GM12878 (cell line): ENCODE results near the gene KCTD16. TPM values are rescaled to one million over a fixed set of nuclear protein-coding genes. Genes with fewer than 3 reads are reported as not detected.

ENCODE experiments used
- ATAC-seq: fragments of 200-7000 bp; cut with Tn5 transposase; 3 replicates; pipeline ENCODE4 v1.9.1; 2020; ENCODE audit warnings: mild to moderate bottlenecking, moderate library complexity
- BruUV-seq: library from RNA; stranded (reverse); fragments of 400-500 nt; replicated peaks from 2 replicates; lab custom pipeline; 2021; lab: Mats Ljungman, UMichigan
- CTCF ChIA-PET: fragments of 300-600 bp; sonication (Branson Sonifier 250); formaldehyde crosslinking; extraction: SDS; loops from one replicate; lab custom pipeline; 2021; ENCODE audit warnings: inconsistent platforms; lab: Yijun Ruan, JAX
- POLR2A ChIA-PET: fragments of 350-600 bp; formaldehyde crosslinking; extraction: SDS; loops from one replicate; lab custom pipeline; 2021; ENCODE audit warnings: inconsistent platforms; lab: Charles Lee
- RAD21 ChIA-PET: fragments of 300-600 bp; sonication (Branson Sonifier 250); formaldehyde crosslinking; loops from one replicate; lab custom pipeline; 2023; ENCODE audit warnings: antibody characterized with exemption; ENCODE audit not compliant: unreplicated experiment; lab: Charles Lee
- SMC1A ChIA-PET: fragments of 300-600 bp; sonication (Branson Sonifier 250); formaldehyde crosslinking; loops from one replicate; lab custom pipeline; 2023; ENCODE audit not compliant: unreplicated experiment, uncharacterized antibody; lab: Charles Lee
- DNase-seq: peaks from one replicate; pipeline ENCODE4 v3.0.0-alpha.2; 2011; ENCODE audit warnings: low read depth, low spot score
- FAIRE-seq: peaks from 3 replicates; lab custom pipeline; 2011; peaks lifted over from hg19 to GRCh38; lab: Jason Lieb, UNC
- H2AFZ ChIP-seq: 2 replicates; pipeline ENCODE4 v1.6.0; 2011; ENCODE audit warnings: low read depth, low read length, control low read depth; ENCODE audit not compliant: control insufficient read depth
- H3K27ac ChIP-seq: 2 replicates; pipeline ENCODE4 v1.5.1; 2011; ENCODE audit warnings: control low read depth; ENCODE audit not compliant: control insufficient read depth, insufficient read depth
- H3K27me3 ChIP-seq, 2 experiments: replicated peaks in 1 of 2; 2 replicates each; pipeline versions ENCODE4 v1.6.0 to v1.6.1; 2011; ENCODE audit warnings: low read length in 1 of 2; ENCODE audit not compliant: control insufficient read depth in 2 of 2, insufficient read depth in 2 of 2
- H3K36me3 ChIP-seq, 2 experiments: 2 replicates each; pipeline ENCODE4 v1.5.1; 2011; ENCODE audit warnings: low read length in 1 of 2; ENCODE audit not compliant: control insufficient read depth in 2 of 2, insufficient read depth in 2 of 2
- H3K4me1 ChIP-seq: 2 replicates; pipeline ENCODE4 v1.6.1; 2011; ENCODE audit warnings: mild to moderate bottlenecking, low read length, moderate library complexity, mixed read lengths; ENCODE audit not compliant: control insufficient read depth, insufficient read depth
- H3K4me2 ChIP-seq: 2 replicates; pipeline ENCODE4 v1.6.0; 2011; ENCODE audit warnings: control low read depth; ENCODE audit not compliant: control insufficient read depth, insufficient read depth
- H3K4me3 ChIP-seq: fragments of 200-600 bp; sonication (generic); 2 replicates; pipeline ENCODE4 v1.5.1; 2016
- H3K79me2 ChIP-seq: 2 replicates; pipeline ENCODE4 v1.6.0; 2011; ENCODE audit warnings: low read length; ENCODE audit not compliant: control insufficient read depth, insufficient read depth
- H3K9ac ChIP-seq: 2 replicates; pipeline ENCODE4 v1.8.0; 2011; ENCODE audit warnings: low read length, control low read depth, mixed read lengths; ENCODE audit not compliant: control insufficient read depth, insufficient read depth
- H3K9me3 ChIP-seq: replicated peaks from 3 replicates; pipeline ENCODE4 v1.5.1; 2011; ENCODE audit warnings: mild to moderate bottlenecking, low read length; ENCODE audit not compliant: control insufficient read depth, insufficient read depth
- H4K20me1 ChIP-seq: 2 replicates; pipeline ENCODE4 v1.6.0; 2011; ENCODE audit not compliant: control insufficient read depth, insufficient read depth
- CUX1 ChIP-seq: IDR thresholded peaks from 2 replicates; pipeline ENCODE4 v1.6.1; 2012; ENCODE audit warnings: improper control_type of control experiment, low read depth, low read length; ENCODE audit not compliant: insufficient replicate concordance
- E4F1 ChIP-seq: fragments of 450-650 bp; IDR thresholded peaks from 2 replicates; pipeline ENCODE4 v1.6.1; 2018; ENCODE audit warnings: borderline replicate concordance, mild to moderate bottlenecking; ENCODE audit not compliant: partially characterized antibody
- EGR1 ChIP-seq, 2 experiments: IDR thresholded peaks; 1 replicate in 1 of 2; 2 replicates in 1 of 2; pipeline ENCODE4 v1.6.1; 2011 to 2012; ENCODE audit warnings: low read depth in 2 of 2, low read length in 2 of 2, borderline replicate concordance in 1 of 2, mild to moderate bottlenecking in 1 of 2, moderate library complexity in 1 of 2
- ELK1 ChIP-seq: IDR thresholded peaks from 2 replicates; pipeline ENCODE4 v1.6.1; 2012; ENCODE audit warnings: low read depth, low read length, improper control_type of control experiment
- IRF3 ChIP-seq: fragments of 450-650 bp; IDR thresholded peaks from 2 replicates; pipeline ENCODE4 v1.6.1; 2014; ENCODE audit warnings: mild to moderate bottlenecking
- MAX ChIP-seq: IDR thresholded peaks from 2 replicates; pipeline ENCODE4 v1.6.1; 2012; ENCODE audit warnings: low read depth, low read length, improper control_type of control experiment
- MLLT1 ChIP-seq: fragments of 450-650 bp; IDR thresholded peaks from 2 replicates; pipeline ENCODE4 v1.6.1; 2016; ENCODE audit warnings: mild to moderate bottlenecking
- MTA2 ChIP-seq: fragments of 450-650 bp; IDR thresholded peaks from 2 replicates; pipeline ENCODE4 v1.6.1; 2016; ENCODE audit warnings: low read depth, mild to moderate bottlenecking, moderate library complexity
- NR2C1 ChIP-seq: fragments of 450-650 bp; IDR thresholded peaks from 2 replicates; pipeline ENCODE4 v1.6.1; 2017; ENCODE audit warnings: antibody characterized with exemption, mild to moderate bottlenecking, moderate library complexity
- RUNX3 ChIP-seq: IDR thresholded peaks from 2 replicates; pipeline ENCODE4 v1.6.1; 2012; ENCODE audit warnings: low read length, inconsistent platforms
- STAT1 ChIP-seq: fragments of 450-650 bp; conservative IDR thresholded peaks from 2 replicates; pipeline ENCODE4 v1.6.1; 2014; ENCODE audit warnings: antibody characterized with exemption, mild to moderate bottlenecking
- TARDBP ChIP-seq: IDR thresholded peaks from 2 replicates; pipeline ENCODE4 v1.6.1; 2016; ENCODE audit warnings: borderline replicate concordance
- YBX1 ChIP-seq: fragments of 450-650 bp; IDR thresholded peaks from 2 replicates; pipeline ENCODE4 v1.6.1; 2016; ENCODE audit warnings: antibody characterized with exemption
- WGBS: methylation state at CpG from one replicate; pipeline ENCODE4 v1.1.6; 2016; ENCODE audit warnings: low lambda C conversion rate; ENCODE audit not compliant: insufficient replicate concordance, insufficient coverage; ENCODE audit errors: missing lambda C conversion rate; 5-methylcytosine and 5-hydroxymethylcytosine counted together
- in situ Hi-C: fragments of 300-500 bp; cut with MboI; formaldehyde crosslinking; loops from 9 replicates; pipeline ENCODE4 v1.14.3; 2018; ENCODE audit warnings: mixed read lengths
- intact Hi-C: fragments of 100-400 bp; cut with micrococcal nuclease; formaldehyde crosslinking; loops from one replicate; pipeline ENCODE4 v1.14.2; 2022; ENCODE audit not compliant: unreplicated experiment
- polyA plus RNA-seq, 11 experiments: library from polyadenylated mRNA; depleted of rRNA in 4 of 11; unstranded in 6 of 11; stranded (reverse) in 5 of 11; fragments of >200 nt; fragmentation: Nextera tagmentation in 4 of 11; fragmentation: Illumina TruSeq in 1 of 11; extraction: Ambion mirVana in 4 of 11; extraction: Trizol in 1 of 11; gene quantifications; 1 replicate in 1 of 11; 2 replicates in 10 of 11; pipeline versions ENCODE4 v1.2.1 to v1.2.3, GENCODE V29; 2011 to 2016; ENCODE audit warnings: inconsistent platforms in 2 of 11, missing spikeins in 2 of 11, low read depth in 1 of 11
- total RNA-seq, 4 experiments: library from RNA; depleted of rRNA in 3 of 4; stranded (reverse); fragments of >200 nt in 3 of 4; fragmentation: Illumina TruSeq in 1 of 4; extraction: Trizol in 1 of 4; gene quantifications; 2 replicates each; pipeline versions ENCODE4 v1.2.1 to v1.2.3, GENCODE V29; 2013 to 2021

Gene KCTD16
- total and polyA plus RNA-seq, 10 of the 15 experiments (the other 5 are each of a cell fraction or from before 2014, with no cell fraction given) = 0.03 to 0.10 (median 0.06) TPM; not detected in 3

- no peaks in the 10 kb centered on the region for H3K79me2 ChIP-seq
- no peak overlapping the region for H2AFZ ChIP-seq
- ATAC-seq = no peak
- FAIRE-seq = no peak
- no peaks in the 10 kb centered on the region for H3K9me3 ChIP-seq
- no peak overlapping the region for H3K9ac ChIP-seq
- H3K27me3 ChIP-seq = no peaks in the 10 kb centered on the region
- H3K4me1 ChIP-seq = no peaks in the 10 kb centered on the region
- DNase-seq = no peak
- CTCF ChIA-PET = interaction anchor here (1.2 kb wide), 1 partner anchor 8 kb away, joined by 4 read pairs; no protein-coding TSS in a partner anchor
- H3K4me3 ChIP-seq = no peak overlapping the region
- H3K27ac ChIP-seq = no peak overlapping the region
- no peak overlapping the region for H3K4me2 ChIP-seq
- H3K36me3 ChIP-seq = no peaks in the 10 kb centered on the region
- POLR2A ChIA-PET = no interaction called here
- in situ Hi-C loops (no loop called here), intact Hi-C loops (no loop called here)
- WGBS = 8% methylated on average over 2 of the region's 2 CpGs
- SMC1A ChIA-PET = no interaction called here
- no peaks in the 10 kb centered on the region for H4K20me1 ChIP-seq
- no TSS peak for BruUV-seq
- RAD21 ChIA-PET = interaction anchor here (0.6 kb wide), 1 partner anchor 1224 kb away, joined by 3 read pairs; no protein-coding TSS in a partner anchor
- TF ChIP-seq MTA2 = no peak
- no peak for TF ChIP-seq E4F1
- no peak for TF ChIP-seq MLLT1
- no peak for TF ChIP-seq TARDBP
- no peak for TF ChIP-seq CUX1
- TF ChIP-seq IRF3 = no peak
- no peak for TF ChIP-seq STAT1
- no peak for TF ChIP-seq NR2C1
- no peak for TF ChIP-seq ELK1
- no peak for TF ChIP-seq MAX
- TF ChIP-seq RUNX3 = no peak
- TF ChIP-seq EGR1 (IDR thresholded peaks at IDR 0.05; ENCODE audit: borderline replicate concordance in 1 of 2, low read depth in 2 of 2, low read length in 2 of 2) = no peak
- TF ChIP-seq YBX1 = no peak
These were observed 301.5 kb downstream of the KCTD16 start for GRCh38 chr5:144472221-144472620.
